GM21367 (cell line): ENCODE data around the gene TMEM256.

Experiments used
- ATAC-seq: cut with Tn5 transposase; IDR thresholded peaks from one replicate; pipeline ENCODE4 v1.9.1; 2021; ENCODE audit not compliant: unreplicated experiment

Gene TMEM256

DNA sequence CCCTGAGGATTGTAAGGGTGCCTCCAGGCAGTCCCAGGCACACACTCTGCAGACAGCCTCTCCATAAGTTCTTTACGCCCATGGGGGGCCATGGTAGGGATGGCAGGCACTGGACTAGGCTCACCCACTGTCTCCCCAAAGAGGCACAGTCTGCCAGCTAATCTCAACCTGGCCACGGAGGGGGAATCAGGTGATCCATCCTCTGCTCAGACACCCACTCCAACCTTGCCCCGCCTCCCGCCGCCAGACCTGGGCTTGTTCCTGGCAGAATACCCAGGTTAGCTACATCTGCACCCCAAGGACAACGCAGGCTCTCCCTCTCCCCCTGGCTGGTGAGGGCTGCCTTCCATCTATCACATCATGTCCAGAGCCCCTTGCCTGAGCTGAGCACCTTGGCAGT lies 5.0 kb upstream of the TMEM256 start:
- ATAC-seq, result no peak

DNA sequence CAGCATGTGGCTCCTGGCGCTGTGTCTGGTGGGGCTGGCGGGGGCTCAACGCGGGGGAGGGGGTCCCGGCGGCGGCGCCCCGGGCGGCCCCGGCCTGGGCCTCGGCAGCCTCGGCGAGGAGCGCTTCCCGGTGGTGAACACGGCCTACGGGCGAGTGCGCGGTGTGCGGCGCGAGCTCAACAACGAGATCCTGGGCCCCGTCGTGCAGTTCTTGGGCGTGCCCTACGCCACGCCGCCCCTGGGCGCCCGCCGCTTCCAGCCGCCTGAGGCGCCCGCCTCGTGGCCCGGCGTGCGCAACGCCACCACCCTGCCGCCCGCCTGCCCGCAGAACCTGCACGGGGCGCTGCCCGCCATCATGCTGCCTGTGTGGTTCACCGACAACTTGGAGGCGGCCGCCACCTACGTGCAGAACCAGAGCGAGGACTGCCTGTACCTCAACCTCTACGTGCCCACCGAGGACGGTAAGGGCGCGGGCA lies 4.4 kb upstream of the TMEM256 start:
- ATAC-seq, result no peak

- ATAC-seq, result no peak
These were observed 3.8 kb upstream of the TMEM256 start, which contains the start of gene NLGN2 for GRCh38 chr17:7407485-7408251. Gene NLGN2, plus strand, starts transcription at chr17:7407845. Its CDS starts 411 bp downstream, at chr17:7408256.

DNA sequence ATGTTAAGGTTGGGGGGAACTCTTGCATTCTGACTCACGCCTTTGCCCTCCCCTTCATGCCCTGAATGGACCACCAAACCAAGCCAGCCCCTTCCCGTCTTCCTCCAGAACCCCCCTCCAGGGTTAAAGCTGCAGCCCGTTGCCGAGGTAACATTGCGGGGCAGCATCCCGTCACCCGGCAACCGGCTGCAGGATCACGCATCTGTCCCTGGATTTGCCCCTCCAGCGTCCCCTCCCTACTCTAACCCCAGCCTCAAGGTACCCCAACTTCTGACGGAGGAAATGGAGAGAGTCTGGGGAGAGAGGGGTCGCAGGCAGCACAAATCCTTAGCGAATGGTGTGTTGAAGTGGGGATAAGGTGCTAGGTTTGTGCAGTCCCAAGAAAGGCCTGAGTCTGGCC lies 3.2 kb upstream of the TMEM256 start:
- no peak for ATAC-seq

- no peak for ATAC-seq
These were observed 2.4 kb upstream of the TMEM256 start for GRCh38 chr17:7406235-7406825.

- ATAC-seq, result no peak
These were observed 1.7 kb upstream of the TMEM256 start for GRCh38 chr17:7405350-7406234.

GRCh38 chr17:7404737-7405349 lies 946 bp upstream of the TMEM256 start:
- ATAC-seq, result no peak

DNA sequence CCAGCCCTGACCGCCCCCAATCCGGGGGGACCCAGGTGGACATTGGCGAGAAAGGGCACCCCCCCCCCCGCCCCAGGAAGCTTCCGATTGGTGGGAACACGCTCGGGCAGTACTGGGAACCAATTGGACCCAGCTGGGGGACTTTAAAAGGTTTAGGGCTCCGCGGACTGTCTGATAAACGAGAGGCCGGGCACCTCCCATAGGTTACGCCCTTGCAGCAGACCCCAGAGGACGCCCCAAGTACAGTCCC lies 245 bp downstream of the TMEM256 start:
- ATAC-seq, result no peak

DNA sequence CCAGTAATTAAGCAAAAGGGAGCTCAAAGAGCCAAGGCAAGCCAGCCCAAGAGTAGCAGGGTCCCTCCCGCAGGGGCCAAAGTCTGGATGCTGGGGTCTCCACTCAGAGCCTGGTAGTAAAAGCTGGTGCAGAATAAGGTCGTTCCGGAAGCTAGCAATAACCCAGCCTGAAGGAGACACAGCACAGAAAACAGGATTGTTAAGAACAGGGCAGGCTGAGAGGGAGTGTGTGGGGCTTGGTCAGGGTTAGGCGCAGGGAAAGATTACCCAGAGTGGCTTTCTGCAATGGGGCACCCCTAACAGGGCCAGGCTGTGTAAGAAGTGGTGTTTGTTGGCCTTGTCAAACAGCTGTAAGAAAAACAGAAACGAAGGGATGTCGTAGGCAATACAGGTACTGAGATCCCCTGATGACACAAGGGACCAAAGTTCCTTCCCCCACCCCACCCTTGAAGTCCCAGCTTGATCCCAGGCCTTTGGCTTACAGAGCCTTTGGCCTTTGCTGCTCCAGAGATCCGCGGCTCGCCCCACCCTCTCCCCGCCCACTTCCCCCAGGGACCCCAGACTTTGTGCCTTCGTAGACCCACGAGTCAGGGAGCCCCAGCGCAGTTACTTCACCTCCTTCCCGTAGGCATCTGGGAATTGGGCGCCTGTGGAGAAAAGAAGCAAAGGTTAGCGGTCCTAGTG lies 712 bp downstream of the TMEM256 start:
- ATAC-seq, result no peak

DNA sequence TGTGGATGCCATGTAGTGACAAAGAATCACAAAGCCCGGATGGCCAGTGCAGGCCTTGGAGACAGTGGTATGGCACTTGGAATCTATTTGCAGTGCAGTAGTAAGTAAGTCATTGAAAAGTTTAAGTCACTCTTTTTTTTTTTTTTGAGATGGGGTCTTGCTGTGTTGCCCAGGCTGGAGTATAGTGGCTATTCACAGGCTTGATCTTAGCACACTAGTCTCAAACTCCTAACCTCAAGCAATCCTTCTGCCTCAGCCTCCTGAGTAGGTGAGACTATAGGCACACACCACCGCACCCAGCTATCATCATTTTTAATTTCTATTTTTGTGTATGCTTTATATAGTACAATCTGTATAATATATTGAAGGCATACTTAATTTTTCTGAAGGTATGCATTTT lies 5.3 kb downstream of the TMEM256 start:
- no peak for ATAC-seq

DNA sequence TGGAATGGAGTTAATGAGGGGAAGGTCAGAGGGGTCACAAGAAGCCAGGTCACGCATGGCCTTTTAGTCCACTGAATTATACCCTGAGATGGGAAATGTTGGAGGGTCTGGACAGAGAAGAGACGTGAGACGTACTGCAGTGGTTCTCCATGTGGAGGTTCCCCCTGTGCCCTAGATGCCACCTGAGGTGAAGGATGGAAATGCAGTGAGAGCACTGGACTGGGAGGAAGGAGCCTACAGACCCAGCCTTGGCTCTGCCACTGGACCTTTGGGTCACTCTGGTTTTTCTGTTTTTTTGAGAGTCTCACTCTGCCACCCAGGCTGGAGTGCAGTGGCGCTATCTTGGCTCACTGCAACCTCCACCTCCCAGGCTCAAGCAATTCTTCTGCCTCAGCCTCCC lies 7.8 kb downstream of the TMEM256 start:
- no peak for ATAC-seq

DNA sequence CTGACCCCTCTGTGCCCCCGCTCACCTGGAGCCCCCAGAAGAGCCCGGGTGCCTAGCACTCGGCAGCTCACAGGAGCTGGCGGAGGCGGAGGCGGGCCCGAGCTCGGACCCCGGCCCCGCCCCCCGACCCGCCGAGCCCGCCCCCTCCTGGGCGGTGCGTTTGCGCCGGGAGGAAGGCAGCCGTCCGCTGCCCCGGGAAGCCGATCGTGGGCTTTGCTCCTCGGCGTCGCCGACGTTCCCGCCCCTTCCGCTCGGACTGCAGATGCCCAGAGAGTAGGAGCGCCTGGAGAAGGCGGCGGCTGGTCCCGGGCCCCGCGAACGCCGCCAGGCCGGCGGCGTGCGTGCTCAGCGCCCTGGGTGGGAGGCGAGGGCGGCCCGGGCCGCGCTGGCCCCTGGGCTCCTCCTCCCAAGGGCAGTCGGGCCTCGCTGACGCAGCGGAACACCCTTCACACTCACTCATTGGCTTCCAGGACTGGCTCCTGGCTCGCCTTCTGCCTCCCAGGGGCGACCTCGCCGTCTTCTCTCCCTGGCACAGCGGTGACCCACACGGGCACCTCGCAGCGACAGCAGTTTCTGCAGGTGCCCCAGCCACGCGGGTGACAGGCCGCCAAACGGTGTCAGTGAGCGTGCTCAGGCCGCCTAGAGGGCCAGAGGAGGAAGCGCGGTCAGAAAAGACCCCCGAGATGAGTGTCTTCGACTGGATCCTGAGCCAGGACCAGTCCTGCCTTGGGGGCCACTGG lies 9.3 kb downstream of the TMEM256 start, which contains the start of gene PLSCR3:
Gene PLSCR3, minus strand, starts transcription at position 74 of the 740 bp plus-strand sequence. CDS start 415 bp downstream, outside the sequence.
- ATAC-seq, result peak; percentile 65

- peak; percentile 17 for ATAC-seq
These were observed 10.1 kb downstream of the TMEM256 start for GRCh38 chr17:7393613-7394451.

DNA sequence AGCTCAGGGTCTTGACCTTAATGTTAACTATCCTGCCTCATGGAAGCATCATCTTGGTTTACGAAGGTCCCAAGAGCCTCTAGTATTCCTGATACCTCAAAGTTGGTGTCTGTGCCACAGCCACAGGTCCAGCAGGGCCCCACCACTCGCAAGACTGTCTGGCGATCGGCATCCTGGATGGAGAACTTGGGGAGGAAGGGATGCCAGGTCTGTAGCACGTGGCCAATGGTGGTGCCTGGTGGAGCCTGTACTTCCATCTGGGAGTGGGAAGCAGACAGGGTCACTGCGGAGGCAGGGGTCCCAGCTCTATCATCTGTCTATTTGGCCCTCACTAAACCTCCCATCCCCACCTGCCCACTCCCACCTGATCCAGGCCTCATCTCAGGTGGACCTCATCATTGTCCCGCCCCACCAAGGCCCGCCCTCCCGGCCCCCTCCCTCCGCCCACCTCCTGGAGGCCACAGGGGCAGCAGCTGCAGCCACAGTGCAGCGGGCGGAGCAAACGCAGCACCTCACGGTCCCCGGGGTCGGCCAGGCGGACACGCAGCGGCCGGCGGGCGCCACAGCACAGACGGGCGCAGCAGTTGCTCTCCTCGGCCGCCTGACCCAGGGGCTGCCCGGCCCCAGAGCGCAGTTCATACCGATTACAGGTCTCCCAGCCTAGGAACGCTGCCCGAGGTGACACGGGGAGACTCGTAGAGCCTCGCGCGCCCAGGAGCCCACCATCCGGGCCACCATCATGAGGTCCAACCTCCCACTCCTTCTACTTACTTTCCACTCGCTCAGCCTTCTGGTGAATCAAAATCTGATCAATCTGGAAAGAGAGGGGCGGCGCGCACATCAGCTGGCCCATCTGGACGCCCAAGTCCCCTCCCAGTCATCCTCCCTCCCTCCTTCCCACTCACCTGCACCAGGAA lies 10.9 kb downstream of the TMEM256 start:
- no peak for ATAC-seq

- no peak for ATAC-seq
These were observed 12.6 kb downstream of the TMEM256 start for GRCh38 chr17:7391307-7391706.

DNA sequence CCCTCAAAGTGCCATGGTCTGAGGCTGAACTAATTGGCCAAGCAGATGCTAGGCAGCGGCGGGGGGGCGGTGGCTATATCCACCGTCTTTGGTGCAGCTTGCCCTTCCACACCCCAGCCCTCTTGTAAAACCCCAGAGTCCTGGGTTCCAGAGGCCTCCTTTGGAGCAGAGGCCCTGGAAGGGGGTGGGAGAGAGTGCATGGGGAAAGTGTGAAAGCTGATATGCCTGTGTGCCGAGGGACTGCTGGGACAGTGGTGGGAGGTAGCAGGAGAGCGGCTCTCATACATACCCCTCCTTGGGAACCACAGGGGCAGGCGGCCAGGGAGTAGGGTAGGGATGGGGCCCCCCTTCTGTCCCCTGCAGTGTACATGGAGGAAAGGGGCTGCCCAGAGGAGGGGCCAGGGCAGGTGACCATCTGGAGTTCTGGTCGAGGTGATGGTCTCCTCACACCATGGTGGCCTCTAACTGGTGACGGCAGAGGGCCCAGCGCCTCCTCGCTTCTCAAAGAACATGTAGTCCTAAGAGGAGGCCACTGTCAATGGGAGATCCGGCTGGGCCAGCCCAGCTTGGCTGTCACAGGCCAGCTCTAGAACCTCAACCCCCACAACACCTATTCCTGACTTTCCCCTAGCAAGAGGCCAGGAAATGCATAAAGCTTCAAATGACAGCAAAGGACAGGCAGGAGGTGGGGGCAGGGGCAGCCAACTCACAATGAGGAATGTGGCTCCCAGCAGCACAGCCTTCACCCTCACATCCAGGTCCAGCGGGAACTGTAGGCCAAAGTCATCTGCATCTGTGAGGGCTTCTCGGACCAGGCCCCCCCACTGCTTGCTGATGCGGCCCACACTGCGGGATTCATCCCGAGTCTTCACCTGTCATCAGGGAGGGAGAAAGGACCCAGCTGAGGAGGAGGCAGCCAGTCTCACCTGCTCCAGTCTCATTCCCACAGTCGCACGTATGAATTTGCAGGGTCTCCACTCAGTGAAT lies 13.7 kb downstream of the TMEM256 start:
- ATAC-seq, result no peak

DNA sequence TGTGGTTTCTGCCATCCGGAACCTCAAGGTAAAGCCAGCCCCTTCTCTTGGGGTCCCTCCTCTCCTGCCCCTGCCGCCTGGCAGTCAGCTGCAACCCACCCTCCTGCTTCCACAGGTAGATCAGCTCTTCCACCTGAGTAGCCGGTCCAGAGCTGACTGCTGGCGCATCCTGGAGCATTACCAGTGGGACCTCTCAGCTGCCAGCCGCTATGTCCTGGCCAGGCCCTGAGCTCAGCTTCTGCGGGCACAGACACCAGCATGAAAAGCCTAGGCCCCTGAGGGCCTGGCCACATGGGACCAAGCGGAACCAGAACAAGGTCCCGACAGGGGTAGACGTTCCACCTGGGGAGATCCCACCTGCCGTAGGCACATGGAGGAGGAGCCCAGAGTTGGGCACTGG lies 15.0 kb downstream of the TMEM256 start:
- ATAC-seq, result no peak
